H9 (cell line): ENCODE results near the gene PJA2. TPM values are rescaled to one million over a fixed set of nuclear protein-coding genes. Genes with fewer than 3 reads are reported as not detected.

ENCODE experiments used
- DNase-seq: peaks from one replicate; pipeline ENCODE4 v3.0.0-alpha.2; 2017
- H2AFZ ChIP-seq: one replicate; pipeline ENCODE4 v1.6.1; 2013; ENCODE audit warnings: mild to moderate bottlenecking, low read length, control low read depth, moderate library complexity
- H2AK5ac ChIP-seq: 2 replicates; pipeline ENCODE4 v1.6.1; 2013; ENCODE audit warnings: low read length, control low read depth, mixed read lengths; ENCODE audit not compliant: insufficient read length
- H2BK120ac ChIP-seq: one replicate; pipeline ENCODE4 v1.6.1; 2013; ENCODE audit warnings: low read depth, mild to moderate bottlenecking, low read length, control low read depth, inconsistent platforms; ENCODE audit not compliant: poor library complexity, severe bottlenecking
- H2BK12ac ChIP-seq: 2 replicates; pipeline ENCODE4 v1.6.1; 2013; ENCODE audit warnings: low read length, control low read depth, mixed read lengths, low read depth; ENCODE audit not compliant: insufficient read length
- H2BK15ac ChIP-seq: 2 replicates; pipeline ENCODE4 v1.6.1; 2013; ENCODE audit warnings: low read depth, low read length, control low read depth
- H2BK20ac ChIP-seq: one replicate; pipeline ENCODE4 v1.6.1; 2013; ENCODE audit warnings: low read depth, mild to moderate bottlenecking, low read length, control low read depth, inconsistent platforms; ENCODE audit not compliant: poor library complexity, severe bottlenecking
- H2BK5ac ChIP-seq: 2 replicates; pipeline ENCODE4 v1.6.1; 2013; ENCODE audit warnings: low read length, control low read depth, mixed read lengths; ENCODE audit not compliant: insufficient read length
- H3K14ac ChIP-seq: 2 replicates; pipeline ENCODE4 v1.6.1; 2013; ENCODE audit warnings: low read length, control low read depth; ENCODE audit not compliant: insufficient read depth
- H3K18ac ChIP-seq: 2 replicates; pipeline ENCODE4 v1.6.1; 2013; ENCODE audit warnings: low read depth, mild to moderate bottlenecking, mixed read lengths, low read length, control low read depth; ENCODE audit not compliant: insufficient read length
- H3K23ac ChIP-seq: 2 replicates; pipeline ENCODE4 v1.6.1; 2013; ENCODE audit warnings: low read length, control low read depth, mixed read lengths, low read depth; ENCODE audit not compliant: insufficient read length
- H3K23me2 ChIP-seq: 2 replicates; pipeline ENCODE4 v1.6.1; 2013; ENCODE audit warnings: low read depth, mild to moderate bottlenecking, mixed read lengths, low read length, control low read depth; ENCODE audit not compliant: insufficient read length, poor library complexity, severe bottlenecking
- H3K27ac ChIP-seq: 2 replicates; pipeline ENCODE4 v1.5.1; 2013; ENCODE audit warnings: low read length, control low read depth, mixed read lengths, low read depth; ENCODE audit not compliant: insufficient read length
- H3K27me3 ChIP-seq: 2 replicates; pipeline ENCODE4 v1.6.1; 2013; ENCODE audit warnings: low read length, control low read depth, inconsistent platforms; ENCODE audit not compliant: insufficient read depth
- H3K4ac ChIP-seq: 2 replicates; pipeline ENCODE4 v1.6.1; 2013; ENCODE audit warnings: low read depth, mild to moderate bottlenecking, control low read depth, inconsistent platforms, low read length, moderate library complexity
- H3K4me1 ChIP-seq: 2 replicates; pipeline ENCODE4 v1.6.1; 2013; ENCODE audit warnings: low read length, control low read depth, inconsistent platforms; ENCODE audit not compliant: insufficient read depth
- H3K4me2 ChIP-seq: 2 replicates; pipeline ENCODE4 v1.6.1; 2013; ENCODE audit warnings: low read length, control low read depth, mixed read lengths; ENCODE audit not compliant: insufficient read length, insufficient read depth
- H3K56ac ChIP-seq: 2 replicates; pipeline ENCODE4 v1.6.1; 2013; ENCODE audit warnings: low read depth, mild to moderate bottlenecking, mixed read lengths, low read length, control low read depth; ENCODE audit not compliant: insufficient read length
- H3K79me1 ChIP-seq: 2 replicates; pipeline ENCODE4 v1.6.1; 2013; ENCODE audit warnings: low read depth, mild to moderate bottlenecking, moderate library complexity, low read length, control low read depth, inconsistent platforms; ENCODE audit not compliant: insufficient read depth, poor library complexity, severe bottlenecking
- H3K79me2 ChIP-seq: 2 replicates; pipeline ENCODE4 v1.6.1; 2013; ENCODE audit warnings: low read length, control low read depth, inconsistent platforms; ENCODE audit not compliant: insufficient read depth
- H3K9ac ChIP-seq: 2 replicates; pipeline ENCODE4 v1.6.1; 2013; ENCODE audit warnings: low read length, control low read depth, mixed read lengths; ENCODE audit not compliant: insufficient read length; ENCODE audit errors: extremely low read depth
- H3K9me3 ChIP-seq: one replicate; pipeline ENCODE4 v1.6.1; 2013; ENCODE audit warnings: low read depth, low read length, inconsistent platforms; ENCODE audit not compliant: control insufficient read depth
- H3T11ph ChIP-seq: one replicate; pipeline ENCODE4 v1.6.1; 2013; ENCODE audit warnings: mild to moderate bottlenecking, low read length, control low read depth, inconsistent platforms
- H4K20me1 ChIP-seq: one replicate; pipeline ENCODE4 v1.6.1; 2013; ENCODE audit not compliant: control insufficient read depth, insufficient read length, insufficient read depth
- H4K5ac ChIP-seq: 2 replicates; pipeline ENCODE4 v1.6.1; 2013; ENCODE audit warnings: low read depth, mild to moderate bottlenecking, mixed read lengths, low read length, control low read depth; ENCODE audit not compliant: insufficient read length
- H4K8ac ChIP-seq: replicated peaks from 2 replicates; pipeline ENCODE4 v1.6.1; 2013; ENCODE audit warnings: low read length, control low read depth, mixed read lengths, low read depth; ENCODE audit not compliant: insufficient read length
- H4K91ac ChIP-seq: 2 replicates; pipeline ENCODE4 v1.6.1; 2013; ENCODE audit warnings: low read depth, mild to moderate bottlenecking, moderate library complexity, mixed read lengths, low read length, control low read depth; ENCODE audit not compliant: insufficient read length
- H3K27ac Mint-ChIP-seq, 3 experiments: 2 replicates in 2 of 3; 3 replicates in 1 of 3; pipeline ENCODE4 v1.8.0; 2020 to 2021; ENCODE audit warnings: mixed read lengths in 3 of 3, mild to moderate bottlenecking in 1 of 3, moderate library complexity in 1 of 3
- H3K27me3 Mint-ChIP-seq: 2 replicates; pipeline ENCODE4 v1.8.0; 2021; ENCODE audit warnings: low read depth, mild to moderate bottlenecking, moderate library complexity, mixed read lengths
- H3K36me3 Mint-ChIP-seq, 3 experiments: 2 replicates in 2 of 3; 3 replicates in 1 of 3; pipeline ENCODE4 v1.8.0; 2020 to 2021; ENCODE audit warnings: low read depth in 3 of 3, mixed read lengths in 3 of 3; ENCODE audit not compliant: insufficient read depth in 1 of 3
- H3K4me1 Mint-ChIP-seq, 2 experiments: 2 replicates each; pipeline ENCODE4 v1.8.0; 2020; ENCODE audit warnings: mixed read lengths in 2 of 2
- H3K4me3 Mint-ChIP-seq, 2 experiments: 2 replicates in 1 of 2; 3 replicates in 1 of 2; pipeline ENCODE4 v1.8.0; 2020 to 2021; ENCODE audit warnings: mild to moderate bottlenecking in 2 of 2, mixed read lengths in 2 of 2, moderate library complexity in 1 of 2
- H3K9me3 Mint-ChIP-seq, 2 experiments: 2 replicates in 1 of 2; 3 replicates in 1 of 2; pipeline ENCODE4 v1.8.0; 2020; ENCODE audit warnings: mild to moderate bottlenecking in 2 of 2, mixed read lengths in 2 of 2, moderate library complexity in 1 of 2
- CTCF ChIP-seq: fragments of 200-600 bp; sonication (generic); conservative IDR thresholded peaks from 3 replicates; pipeline ENCODE4 v1.8.0; 2021; ENCODE audit warnings: antibody characterized with exemption, mild to moderate bottlenecking
- WGBS: extraction: QIAGEN DNeasy Blood & Tissue Kit; methylation state at CpG from one replicate; pipeline ENCODE4 v1.1.7; 2013; ENCODE audit warnings: missing lambda C conversion rate, low lambda C conversion rate, mixed read lengths; ENCODE audit not compliant: insufficient read length; ENCODE audit errors: extremely low coverage; 5-methylcytosine and 5-hydroxymethylcytosine counted together
- total RNA-seq: library from RNA; stranded (reverse); gene quantifications from 2 replicates; pipeline ENCODE4 v1.2.1, GENCODE V29; 2021

Gene PJA2
- total RNA-seq, 1 experiment from 2014 or later = 41.5 TPM

DNA sequence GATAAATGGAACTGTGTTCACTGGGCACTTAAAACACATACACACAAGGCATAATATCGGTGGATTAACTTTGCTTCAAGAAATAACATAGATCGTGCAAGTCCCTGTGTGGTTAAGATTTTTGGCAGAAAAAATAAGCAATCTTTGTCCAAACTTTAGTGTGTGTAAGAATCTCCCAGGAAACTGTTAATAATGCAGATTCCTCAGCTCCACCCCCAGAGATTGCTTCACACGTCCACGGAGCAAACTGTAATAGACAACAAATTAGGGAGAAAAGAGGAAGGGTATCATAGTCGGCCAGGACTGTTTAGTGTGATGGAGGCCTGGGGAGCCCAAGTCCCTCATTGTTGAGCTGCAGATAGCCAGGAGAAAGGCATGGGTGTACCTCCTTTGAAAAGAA is 84.8 kb downstream of the PJA2 start:
- Histone ChIP-seq H3K9ac (no peak overlapping the region), H3K79me2 (no peaks in the 10 kb centered on the region), H3K4me2 (no peak overlapping the region), H2BK5ac (no peak overlapping the region), H3K4me1 (no peaks in the 10 kb centered on the region), H2AFZ (no peak overlapping the region), H3T11ph (no peak overlapping the region), H3K4ac (no peak overlapping the region), H3K18ac (no peak overlapping the region), H3K14ac (no peak overlapping the region), H3K23ac (no peak overlapping the region), H2AK5ac (no peak overlapping the region), H3K79me1 (no peaks in the 10 kb centered on the region), H3K56ac (no peak overlapping the region), H4K5ac (no peak overlapping the region), H2BK120ac (no peak overlapping the region), H3K9me3 (no peaks in the 10 kb centered on the region), H4K8ac (no peak overlapping the region), H4K91ac (no peak overlapping the region), H3K27me3 (no peaks in the 10 kb centered on the region), H2BK15ac (no peak overlapping the region), H3K27ac (no peak overlapping the region), H2BK20ac (no peak overlapping the region), H3K23me2 (no peaks in the 10 kb centered on the region), H4K20me1 (no peaks in the 10 kb centered on the region), H2BK12ac (no peak overlapping the region)
- Mint-ChIP-seq H3K27me3 (no peaks in the 10 kb centered on the region), H3K4me1 (0 out of 4 replicates have a peak, but pooled peaks cover 0 to 4% of the 10 kb centered on the region in 2 experiments), H3K36me3 (peaks cover 0 to 2% (median 0%) of the 10 kb centered on the region in 3 experiments; a peak in 1 of 7 replicates), H3K27ac (0 out of 7 replicates have a peak overlapping the region, but pooled peaks of 2 of the 3 experiments have one; percentile 2 to 14), H3K4me3 (no peak overlapping the region), H3K9me3 (no peaks in the 10 kb centered on the region)
- no peak for TF ChIP-seq CTCF
- no CpG with 5 or more reads among the region's 5 CpGs for WGBS
- no peak for DNase-seq
